ENCODE results near the gene MAFF. TPM values are rescaled to one million over a fixed set of nuclear protein-coding genes. Genes with fewer than 3 reads are reported as not detected.

The MAFF gene
- total RNA-seq, 3 donors from 2014 or later (not counting 1 experiment from before 2014, with no cell fraction given): 168 to 215 (median 187) TPM

DNA sequence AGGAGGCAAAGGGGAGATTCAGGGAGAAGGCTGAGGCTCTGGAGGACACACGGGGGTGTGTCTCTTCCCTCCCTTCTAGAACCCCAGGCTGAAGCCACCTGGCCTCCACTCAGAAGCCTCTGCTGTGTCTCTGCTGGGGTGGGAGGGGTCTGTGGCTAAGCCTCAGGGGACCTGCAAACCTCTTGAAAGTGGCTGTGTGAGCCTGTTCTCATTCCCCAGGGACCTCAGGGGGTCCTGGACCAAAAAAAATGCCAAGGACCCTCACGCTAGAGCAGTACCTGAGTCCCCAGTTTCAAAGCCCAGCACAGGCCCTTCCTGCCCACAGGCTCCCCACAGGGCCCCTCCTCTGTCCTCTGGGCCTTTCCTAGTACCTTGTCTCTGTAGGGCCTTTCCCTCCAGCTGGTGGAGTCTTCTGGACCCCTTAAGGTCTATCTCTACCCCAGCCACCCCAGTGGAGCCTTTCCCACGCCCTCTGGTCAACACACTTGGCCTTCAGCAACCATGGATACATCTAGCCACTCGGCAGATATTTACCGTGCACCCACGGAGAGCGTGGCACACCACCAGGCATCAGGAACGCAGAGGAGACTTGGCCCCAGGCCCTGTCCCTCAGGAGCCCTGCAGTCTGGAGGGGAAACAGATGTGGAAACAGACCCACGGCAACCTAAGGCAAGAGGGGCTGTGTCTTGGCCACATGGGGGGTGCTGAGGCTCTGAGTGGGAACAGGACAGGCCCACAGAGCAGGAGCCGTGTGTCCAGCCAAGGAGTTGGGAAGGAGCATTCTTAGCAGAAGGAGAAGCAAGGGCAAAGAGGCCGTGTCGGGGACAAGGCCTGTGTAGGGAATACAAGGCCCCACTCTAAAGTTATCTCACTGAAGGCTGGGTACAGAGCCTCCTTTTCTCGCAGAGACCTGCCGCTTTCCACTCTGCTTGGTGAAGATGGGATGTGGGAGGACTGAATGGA lies 38.6 kb upstream of the MAFF start:
- WGBS (ENCODE audit: insufficient coverage): 82% methylated on average over 14 of the region's 14 CpGs
- H3K27ac ChIP-seq (ENCODE audit: low read length): peak overlapping the region; percentile 43
- no peaks in the 10 kb centered on the region for H3K27me3 Mint-ChIP-seq (ENCODE audit: low read depth in 2 of 2)
- H3K4me3 ChIP-seq (ENCODE audit: low read length): no peak overlapping the region
- peaks cover 25% of the 10 kb centered on the region for H3K4me1 ChIP-seq (ENCODE audit: control insufficient read depth, insufficient read depth, low read length)
- no peak for ATAC-seq
- peak overlapping the region in 1 of 2 donors; percentile 80 for H3K27ac Mint-ChIP-seq
- no peaks in the 10 kb centered on the region for H3K27me3 ChIP-seq (ENCODE audit: control insufficient read depth, insufficient read depth, low read length)
- no peak overlapping the region for H3K4me3 Mint-ChIP-seq
- DNase-seq: no peak
- intact Hi-C loops (cut with micrococcal nuclease): no loop called here
- H3K36me3 ChIP-seq (ENCODE audit: control insufficient read depth, insufficient read depth, low read length): peaks cover 3% of the 10 kb centered on the region
- TF ChIP-seq, protein P1, sequence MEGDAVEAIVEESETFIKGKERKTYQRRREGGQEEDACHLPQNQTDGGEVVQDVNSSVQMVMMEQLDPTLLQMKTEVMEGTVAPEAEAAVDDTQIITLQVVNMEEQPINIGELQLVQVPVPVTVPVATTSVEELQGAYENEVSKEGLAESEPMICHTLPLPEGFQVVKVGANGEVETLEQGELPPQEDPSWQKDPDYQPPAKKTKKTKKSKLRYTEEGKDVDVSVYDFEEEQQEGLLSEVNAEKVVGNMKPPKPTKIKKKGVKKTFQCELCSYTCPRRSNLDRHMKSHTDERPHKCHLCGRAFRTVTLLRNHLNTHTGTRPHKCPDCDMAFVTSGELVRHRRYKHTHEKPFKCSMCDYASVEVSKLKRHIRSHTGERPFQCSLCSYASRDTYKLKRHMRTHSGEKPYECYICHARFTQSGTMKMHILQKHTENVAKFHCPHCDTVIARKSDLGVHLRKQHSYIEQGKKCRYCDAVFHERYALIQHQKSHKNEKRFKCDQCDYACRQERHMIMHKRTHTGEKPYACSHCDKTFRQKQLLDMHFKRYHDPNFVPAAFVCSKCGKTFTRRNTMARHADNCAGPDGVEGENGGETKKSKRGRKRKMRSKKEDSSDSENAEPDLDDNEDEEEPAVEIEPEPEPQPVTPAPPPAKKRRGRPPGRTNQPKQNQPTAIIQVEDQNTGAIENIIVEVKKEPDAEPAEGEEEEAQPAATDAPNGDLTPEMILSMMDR (IDR thresholded peaks at IDR 0.05): no peak
- H3K9me3 ChIP-seq (ENCODE audit: control insufficient read depth, insufficient read depth, low read length): no peaks in the 10 kb centered on the region
- H3K36me3 Mint-ChIP-seq: no peaks in the 10 kb centered on the region
- H3K4me1 Mint-ChIP-seq: peaks cover 16 to 35% of the 10 kb centered on the region in 2 donors
- no peaks in the 10 kb centered on the region for H3K9me3 Mint-ChIP-seq

DNA sequence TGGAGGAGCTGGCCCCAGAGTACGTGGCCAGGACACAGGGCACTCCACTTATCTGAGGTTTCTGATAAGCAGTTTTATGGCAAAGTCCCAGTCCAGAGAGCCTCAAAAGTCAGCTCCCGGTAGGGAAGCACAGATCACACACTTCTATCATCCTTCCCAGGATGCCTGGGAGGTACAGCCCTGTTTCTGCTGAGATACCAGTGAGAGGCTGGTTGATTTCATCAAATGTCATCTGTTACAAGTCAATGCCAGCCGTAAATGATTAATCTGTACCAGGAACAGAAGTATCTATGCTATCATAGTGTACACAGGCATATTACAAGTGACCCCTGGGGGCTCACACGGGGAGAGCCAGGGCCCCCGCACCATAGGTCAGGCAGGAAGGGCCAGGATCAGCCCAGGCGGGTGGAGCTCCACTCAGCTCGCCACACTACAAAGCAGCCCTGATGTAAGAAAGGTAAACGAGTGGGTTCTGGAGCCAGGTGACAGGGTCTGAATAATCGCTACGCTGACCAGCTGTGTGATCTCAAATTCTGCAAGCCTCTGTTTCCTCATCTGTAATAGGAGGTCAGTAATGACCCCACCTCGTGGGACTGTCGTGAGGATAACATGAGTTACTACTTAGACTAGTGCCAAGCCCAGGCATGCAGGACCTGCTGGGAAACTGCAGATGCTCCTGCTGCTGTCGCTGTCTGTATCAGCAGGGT lies 37.8 kb upstream of the MAFF start:
- Histone ChIP-seq H3K4me1 (ENCODE audit: control insufficient read depth, insufficient read depth, low read length) (peaks cover 25% of the 10 kb centered on the region), H3K27ac (ENCODE audit: low read length) (no peak overlapping the region), H3K4me3 (ENCODE audit: low read length) (no peak overlapping the region), H3K9me3 (ENCODE audit: control insufficient read depth, insufficient read depth, low read length) (no peaks in the 10 kb centered on the region), H3K27me3 (ENCODE audit: control insufficient read depth, insufficient read depth, low read length) (no peaks in the 10 kb centered on the region), H3K36me3 (ENCODE audit: control insufficient read depth, insufficient read depth, low read length) (peaks cover 3% of the 10 kb centered on the region)
- Mint-ChIP-seq H3K36me3 (no peaks in the 10 kb centered on the region), H3K4me3 (peak overlapping the region; percentile 21), H3K27me3 (ENCODE audit: low read depth in 2 of 2) (no peaks in the 10 kb centered on the region), H3K4me1 (peaks cover 16 to 35% of the 10 kb centered on the region in 2 donors), H3K27ac (peak overlapping the region in 1 of 2 donors; percentile 44), H3K9me3 (no peaks in the 10 kb centered on the region)
- ATAC-seq: no peak
- no peak for DNase-seq
- intact Hi-C loops (cut with micrococcal nuclease): no loop called here
- WGBS (ENCODE audit: insufficient coverage): 93% methylated on average over 13 of the region's 13 CpGs
- TF ChIP-seq, protein P1 (IDR thresholded peaks at IDR 0.05): no peak

DNA sequence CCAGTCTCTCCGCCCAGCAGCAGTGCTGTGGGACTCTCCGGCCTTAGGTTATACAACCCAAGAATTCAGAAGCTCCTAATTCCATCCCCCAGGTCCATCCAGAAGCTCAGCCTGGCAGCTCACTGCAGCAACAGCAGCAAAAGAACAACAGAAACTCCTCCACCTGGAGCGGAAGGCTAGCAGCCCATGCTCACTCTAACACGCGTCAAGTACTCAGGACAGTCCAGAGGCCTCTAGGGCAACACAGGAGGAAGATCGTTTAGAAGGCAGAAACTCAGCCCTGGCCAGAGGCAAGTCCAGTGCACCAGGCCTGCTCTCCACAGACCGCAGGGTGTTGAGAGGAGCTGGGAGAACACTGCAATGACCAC lies 37.3 kb upstream of the MAFF start:
- Mint-ChIP-seq H3K4me1 (peaks cover 16 to 35% of the 10 kb centered on the region in 2 donors), H3K4me3 (peak overlapping the region; percentile 21), H3K9me3 (no peaks in the 10 kb centered on the region), H3K27me3 (ENCODE audit: low read depth in 2 of 2) (no peaks in the 10 kb centered on the region), H3K27ac (peak overlapping the region; percentile 29 to 44), H3K36me3 (no peaks in the 10 kb centered on the region)
- Histone ChIP-seq H3K36me3 (ENCODE audit: control insufficient read depth, insufficient read depth, low read length) (peaks cover 3% of the 10 kb centered on the region), H3K4me3 (ENCODE audit: low read length) (no peak overlapping the region), H3K27me3 (ENCODE audit: control insufficient read depth, insufficient read depth, low read length) (no peaks in the 10 kb centered on the region), H3K27ac (ENCODE audit: low read length) (no peak overlapping the region), H3K4me1 (ENCODE audit: control insufficient read depth, insufficient read depth, low read length) (peaks cover 25% of the 10 kb centered on the region), H3K9me3 (ENCODE audit: control insufficient read depth, insufficient read depth, low read length) (no peaks in the 10 kb centered on the region)
- DNase-seq: no peak
- WGBS (ENCODE audit: insufficient coverage): 95% methylated on average over 7 of the region's 7 CpGs
- ATAC-seq: no peak
- TF ChIP-seq, protein P1 (IDR thresholded peaks at IDR 0.05): no peak
- intact Hi-C loops (cut with micrococcal nuclease): no loop called here

Measured in natural killer cell (primary cell).